Keratinocyte (primary cell): ENCODE measurements around the gene CHGA.

Experiments used
- CTCF ChIP-seq, 3 experiments: IDR thresholded peaks in 1 of 3; conservative IDR thresholded peaks in 1 of 3; optimal IDR thresholded peaks in 1 of 3; 2 replicates in 2 of 3; 3 replicates in 1 of 3; pipeline versions ENCODE3 to v1.5.1; 2011; ENCODE audit warnings: low read length in 3 of 3, mild to moderate bottlenecking in 3 of 3, moderate library complexity in 2 of 3, control low read depth in 1 of 3, inconsistent platforms in 1 of 3; ENCODE audit not compliant: insufficient read depth in 2 of 3; ENCODE audit errors: extremely low read depth in 1 of 3
- EZH2 ChIP-seq: IDR thresholded peaks from one replicate; pipeline ENCODE4 v1.6.1; 2012; ENCODE audit warnings: inconsistent platforms, mild to moderate bottlenecking, low read length, moderate library complexity

- TF ChIP-seq CTCF (optimal IDR thresholded peaks at IDR 0.05 in 1 of 3, IDR thresholded peaks at IDR 0.05 in 1 of 3, conservative IDR thresholded peaks at IDR 0.05 in 1 of 3; ENCODE audit: extremely low read depth in 1 of 3, insufficient read depth in 2 of 3, low read length in 3 of 3) (no peak), EZH2 (no peak)
Measured at GRCh38 chr14:92967346-92967926, 44.5 kb downstream of the CHGA start.
